Mucosa of stomach (tissue), 1 donor: ENCODE data around the gene DCHS1.
A peak's percentile ranks its signal among the peaks of the same experiment; 100 is the strongest.

ENCODE experiments used
- H3K27me3 ChIP-seq: one replicate; pipeline ENCODE4 v1.7.0; 2013; ENCODE audit warnings: mild to moderate bottlenecking, low read length; ENCODE audit not compliant: control insufficient read depth, insufficient read depth
- H3K36me3 ChIP-seq: one replicate; pipeline ENCODE4 v1.7.0; 2013; ENCODE audit warnings: low read length; ENCODE audit not compliant: control insufficient read depth, insufficient read depth
- H3K4me1 ChIP-seq: one replicate; pipeline ENCODE4 v1.7.0; 2013; ENCODE audit warnings: mild to moderate bottlenecking, low read length; ENCODE audit not compliant: control insufficient read depth, insufficient read depth
- H3K4me3 ChIP-seq: one replicate; pipeline ENCODE4 v1.7.0; 2013; ENCODE audit warnings: low read length
- H3K9ac ChIP-seq: one replicate; pipeline ENCODE4 v1.7.0; 2013; ENCODE audit warnings: mild to moderate bottlenecking, low read length, moderate library complexity
- H3K9me3 ChIP-seq: one replicate; pipeline ENCODE4 v1.7.0; 2013; ENCODE audit warnings: mild to moderate bottlenecking, low read length, moderate library complexity; ENCODE audit not compliant: control insufficient read depth
- donor health status: Pancreatic carcinoma.

DCHS1 gene

DNA sequence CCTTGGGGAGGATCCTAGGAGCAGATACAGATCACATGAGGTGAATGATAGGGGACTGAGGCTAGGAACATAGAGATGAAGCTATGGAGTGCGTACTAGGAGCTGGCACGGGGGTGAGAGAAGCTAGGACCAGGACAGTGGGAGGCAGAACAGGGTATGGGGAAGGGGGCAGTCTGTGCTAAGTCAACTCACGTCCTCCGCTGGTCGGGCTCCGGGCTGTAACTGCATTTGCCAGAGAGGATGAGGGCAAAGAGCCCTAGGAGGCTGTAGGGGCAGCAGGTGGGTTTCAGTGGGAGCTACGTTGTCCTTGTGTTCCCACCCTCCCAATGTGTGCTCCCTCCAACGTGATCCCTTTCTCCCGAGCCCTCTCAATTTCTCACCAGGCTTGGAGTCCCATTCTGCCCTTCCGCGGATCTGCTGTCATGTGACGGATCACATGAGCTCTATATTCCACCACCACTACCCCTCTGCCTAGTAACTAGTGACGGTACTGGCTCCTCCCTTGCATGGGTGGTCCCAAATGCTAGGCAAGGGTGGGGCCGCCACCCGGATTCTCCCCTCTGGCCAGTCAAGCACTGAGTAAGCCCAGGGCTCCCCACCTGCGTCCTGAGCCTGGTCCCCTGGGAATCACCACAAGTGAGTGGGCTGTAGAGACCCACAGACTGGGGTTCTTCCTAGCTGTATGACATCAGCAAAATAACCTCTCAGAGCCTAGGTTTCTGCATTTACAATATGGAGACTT, 36.4 kb downstream of the DCHS1 start, which contains the start of gene TPP1:
TPP1 (minus strand) TSS at position 419 of the 742 bp plus-strand sequence; CDS start at position 397, 22 bp downstream.
- Histone ChIP-seq H3K4me1 (peaks cover 25% of the 10 kb centered on the region), H3K27me3 (no peaks in the 10 kb centered on the region), H3K9ac (peak within 1 kb of the TSS; percentile 98), H3K9me3 (no peaks in the 10 kb centered on the region), H3K36me3 (peaks cover 15% of the 10 kb centered on the region), H3K4me3 (peak within 1 kb of the TSS; percentile 100)

- peaks cover 27% of the 10 kb centered on the region for H3K4me1 ChIP-seq
- peak overlapping the region; percentile 100 for H3K4me3 ChIP-seq
- H3K36me3 ChIP-seq, result peaks cover 15% of the 10 kb centered on the region
- peak overlapping the region; percentile 98 for H3K9ac ChIP-seq
- H3K9me3 ChIP-seq, result no peaks in the 10 kb centered on the region
- H3K27me3 ChIP-seq, result no peaks in the 10 kb centered on the region
Observed at GRCh38 chr11:6618117-6619003, 37.2 kb downstream of the DCHS1 start.

DNA sequence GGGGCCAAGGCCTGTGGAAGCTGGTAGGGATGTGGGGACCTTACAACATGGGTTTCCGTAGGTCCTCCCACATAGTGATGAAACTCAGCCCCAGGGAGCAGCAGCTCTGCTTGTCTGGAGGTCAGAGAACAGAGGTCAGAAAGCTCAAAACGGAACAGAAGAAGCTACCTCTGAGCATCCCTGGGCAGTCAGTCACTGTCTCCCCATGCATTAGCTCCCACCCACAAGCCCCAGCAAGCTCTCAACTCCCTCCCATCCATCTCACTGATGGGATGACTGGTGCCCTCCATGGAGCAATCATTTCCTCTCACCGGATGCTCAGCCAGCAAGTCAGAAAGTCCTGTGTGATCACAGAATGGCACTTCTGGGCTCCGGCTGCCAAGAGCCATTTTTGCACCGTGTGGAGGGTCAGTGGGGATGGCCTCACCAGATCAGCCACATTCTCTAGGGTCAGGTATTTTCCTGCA, 38.3 kb downstream of the DCHS1 start:
- H3K27me3 ChIP-seq, result no peaks in the 10 kb centered on the region
- no peaks in the 10 kb centered on the region for H3K9me3 ChIP-seq
- no peak overlapping the region for H3K4me3 ChIP-seq
- peaks cover 15% of the 10 kb centered on the region for H3K36me3 ChIP-seq
- H3K9ac ChIP-seq, result no peak overlapping the region
- peaks cover 33% of the 10 kb centered on the region for H3K4me1 ChIP-seq

DNA sequence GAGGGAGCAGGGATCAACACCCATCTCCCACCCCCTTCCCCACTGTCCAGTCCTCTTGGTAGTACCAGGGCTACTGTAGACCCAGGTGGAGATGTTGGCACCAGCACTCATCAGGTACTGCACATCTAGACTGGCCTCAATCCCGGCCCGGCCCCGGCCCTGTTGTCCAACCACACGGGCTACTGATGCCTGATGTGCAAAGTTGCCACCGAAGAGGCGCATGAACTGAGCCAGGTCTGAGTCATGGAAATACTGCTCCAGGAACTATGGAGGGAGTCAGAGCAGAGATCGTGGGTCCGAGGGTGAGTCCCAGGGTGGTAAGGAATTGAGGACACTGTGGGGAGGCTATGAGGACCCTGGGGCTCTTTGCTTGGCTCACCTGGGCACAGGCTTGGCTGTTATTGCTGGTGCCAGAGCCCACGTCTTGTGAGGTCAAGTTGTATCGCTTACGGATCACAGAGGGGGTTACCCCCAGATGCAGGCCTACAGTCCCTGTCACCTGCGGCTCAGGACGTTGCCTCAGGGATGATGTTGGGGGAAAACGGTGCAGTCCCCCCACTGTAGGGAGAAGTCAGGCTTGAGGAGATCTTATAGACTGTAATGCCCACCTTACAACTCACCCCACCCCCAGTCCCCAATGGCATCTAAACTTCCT, 38.9 kb downstream of the DCHS1 start:
- H3K9ac ChIP-seq, result no peak overlapping the region
- peaks cover 15% of the 10 kb centered on the region for H3K36me3 ChIP-seq
- no peaks in the 10 kb centered on the region for H3K27me3 ChIP-seq
- no peak overlapping the region for H3K4me3 ChIP-seq
- H3K9me3 ChIP-seq, result no peaks in the 10 kb centered on the region
- H3K4me1 ChIP-seq, result peaks cover 33% of the 10 kb centered on the region

- Histone ChIP-seq H3K4me1 (peaks cover 38% of the 10 kb centered on the region), H3K27me3 (no peaks in the 10 kb centered on the region), H3K9me3 (no peaks in the 10 kb centered on the region), H3K36me3 (peaks cover 15% of the 10 kb centered on the region), H3K9ac (no peak overlapping the region), H3K4me3 (no peak overlapping the region)
Observed at GRCh38 chr11:6615882-6616585, 39.6 kb downstream of the DCHS1 start.

- H3K4me1 ChIP-seq, result peaks cover 41% of the 10 kb centered on the region
- no peaks in the 10 kb centered on the region for H3K27me3 ChIP-seq
- peaks cover 25% of the 10 kb centered on the region for H3K36me3 ChIP-seq
- no peak overlapping the region for H3K9ac ChIP-seq
- no peaks in the 10 kb centered on the region for H3K9me3 ChIP-seq
- no peak overlapping the region for H3K4me3 ChIP-seq
Observed at GRCh38 chr11:6615046-6615445, 40.6 kb downstream of the DCHS1 start.

- no peak overlapping the region for H3K9ac ChIP-seq
- H3K9me3 ChIP-seq, result no peaks in the 10 kb centered on the region
- H3K4me3 ChIP-seq, result no peak overlapping the region
- peaks cover 29% of the 10 kb centered on the region for H3K36me3 ChIP-seq
- peaks cover 41% of the 10 kb centered on the region for H3K4me1 ChIP-seq
- H3K27me3 ChIP-seq, result no peaks in the 10 kb centered on the region
Observed at GRCh38 chr11:6614446-6614845, 41.2 kb downstream of the DCHS1 start.

DNA sequence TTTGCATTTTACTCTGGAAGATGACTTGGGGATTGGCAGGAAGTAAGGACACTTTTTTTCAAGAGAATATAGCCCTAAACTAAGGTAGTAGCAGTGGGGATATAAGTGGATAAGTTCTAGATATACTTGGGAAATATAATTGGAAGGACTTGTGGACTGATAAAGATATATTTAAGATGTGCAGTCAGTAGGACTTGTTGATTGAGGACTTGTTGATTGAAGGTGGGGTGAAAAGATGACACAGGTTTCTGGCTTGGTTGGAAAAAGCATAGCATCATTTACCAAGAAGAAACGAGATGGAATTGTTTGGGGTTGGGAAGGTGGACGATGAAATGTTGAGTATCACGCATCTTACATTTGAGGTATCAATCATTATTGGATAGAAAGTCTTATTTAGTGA, 42.1 kb downstream of the DCHS1 start:
- Histone ChIP-seq H3K4me1 (peaks cover 37% of the 10 kb centered on the region), H3K36me3 (peaks cover 37% of the 10 kb centered on the region), H3K9me3 (no peaks in the 10 kb centered on the region), H3K27me3 (no peaks in the 10 kb centered on the region), H3K9ac (peak overlapping the region; percentile 92), H3K4me3 (peak overlapping the region; percentile 34)

DNA sequence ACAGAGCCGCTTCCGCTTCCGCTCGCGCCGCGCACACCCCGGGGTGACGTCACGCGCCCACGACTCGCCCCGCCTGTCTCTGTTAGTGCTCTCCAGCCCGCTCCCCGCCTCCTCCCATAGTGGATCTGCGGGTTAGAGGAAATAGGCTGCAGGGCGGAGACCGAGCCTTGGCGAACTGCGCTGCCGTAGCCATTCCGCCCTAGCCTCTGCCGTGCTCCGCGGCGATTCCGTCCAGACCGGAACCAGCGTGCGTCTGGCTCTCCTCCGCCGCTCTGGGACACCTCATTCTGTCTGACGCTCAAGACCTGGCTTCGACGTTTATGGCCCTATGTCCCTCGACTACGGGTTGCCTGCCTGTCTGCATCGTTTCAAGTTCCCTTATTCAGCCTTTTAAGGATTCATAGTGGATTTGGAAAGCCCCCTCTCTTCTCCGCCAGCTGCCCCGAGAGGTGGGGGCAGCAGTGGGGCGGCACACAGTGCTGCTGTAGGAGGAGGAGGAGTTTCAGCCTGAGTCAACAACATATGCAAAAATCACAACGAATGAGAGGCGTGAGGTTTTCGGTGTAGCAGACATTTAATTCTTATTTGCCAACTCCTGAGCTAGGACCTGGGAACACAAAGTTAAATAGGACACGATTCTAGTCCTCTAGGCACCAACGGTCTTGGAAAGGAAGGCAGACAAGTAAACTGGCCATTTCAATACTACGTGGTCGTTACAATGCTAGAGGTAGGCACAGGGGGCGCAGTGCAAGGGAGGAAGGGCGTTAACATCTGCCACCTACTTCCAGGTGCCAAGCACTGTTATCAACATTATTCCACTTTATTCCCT, 43.2 kb downstream of the DCHS1 start, which contains the start of gene TAF10:
TAF10 (minus strand) TSS at position 4 of the 829 bp plus-strand sequence. CDS start 27 bp downstream, outside the sequence.
- Histone ChIP-seq H3K36me3 (peaks cover 45% of the 10 kb centered on the region), H3K4me1 (peaks cover 33% of the 10 kb centered on the region), H3K9ac (peak within 1 kb of the TSS; percentile 92), H3K9me3 (no peaks in the 10 kb centered on the region), H3K4me3 (peak within 1 kb of the TSS; percentile 35), H3K27me3 (no peaks in the 10 kb centered on the region)

DNA sequence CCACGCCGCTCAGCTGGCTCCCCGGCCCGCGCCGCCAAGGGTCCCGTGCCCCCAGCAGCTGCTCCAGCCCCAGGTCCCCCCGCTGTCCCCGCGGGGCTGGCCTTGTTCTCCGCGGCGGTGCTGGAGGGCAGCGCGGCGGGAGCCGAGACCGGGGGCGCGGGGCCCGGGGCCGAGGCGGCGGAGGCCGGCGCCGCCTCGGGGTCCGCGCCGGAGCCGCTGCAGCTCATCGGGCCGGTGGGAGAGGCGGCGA, 43.7 kb downstream of the DCHS1 start:
- Histone ChIP-seq H3K4me3 (peak overlapping the region; percentile 35), H3K27me3 (no peaks in the 10 kb centered on the region), H3K4me1 (peaks cover 34% of the 10 kb centered on the region), H3K9ac (peak overlapping the region; percentile 81), H3K9me3 (no peaks in the 10 kb centered on the region), H3K36me3 (peaks cover 45% of the 10 kb centered on the region)
